Testis (tissue), 2 donors: ENCODE results near the gene SLC9C1.

Experiments
- POLR2A ChIP-seq: fragments of 450-650 bp; IDR thresholded peaks from one replicate; pipeline ENCODE4 v1.6.1; 2017; ENCODE audit warnings: antibody characterized with exemption, mild to moderate bottlenecking, moderate library complexity
- TF ChIP-seq, protein P1 (sequence below), 3 experiments: fragments of 450-650 bp in 2 of 3; fragments of 200-600 bp in 1 of 3; sonication (generic) in 1 of 3; IDR thresholded peaks; one replicate each; pipeline ENCODE4 v1.5.1; 2016 to 2019; ENCODE audit warnings: antibody characterized with exemption in 3 of 3, mild to moderate bottlenecking in 2 of 3, moderate library complexity in 1 of 3

DNA sequence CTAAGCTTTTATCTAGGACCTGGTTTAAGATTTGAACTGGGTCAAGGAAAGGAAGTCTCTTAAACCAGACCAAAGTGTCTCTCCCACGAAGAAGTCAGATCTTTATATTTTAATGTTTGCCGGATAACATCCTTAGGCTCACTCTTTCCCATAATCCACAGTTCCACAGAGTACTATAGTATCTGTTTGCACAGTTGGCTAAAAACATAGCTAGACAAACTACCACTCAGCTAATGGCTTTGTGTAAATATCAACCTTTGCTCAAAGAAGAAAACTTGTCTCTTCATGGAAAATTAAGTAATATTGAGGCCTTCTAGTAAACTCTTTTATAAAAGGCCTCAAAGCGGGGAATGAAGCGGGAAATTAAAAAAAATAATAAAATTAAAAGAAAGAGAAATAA is 13.5 kb upstream of the SLC9C1 start:
- TF ChIP-seq, protein P1, sequence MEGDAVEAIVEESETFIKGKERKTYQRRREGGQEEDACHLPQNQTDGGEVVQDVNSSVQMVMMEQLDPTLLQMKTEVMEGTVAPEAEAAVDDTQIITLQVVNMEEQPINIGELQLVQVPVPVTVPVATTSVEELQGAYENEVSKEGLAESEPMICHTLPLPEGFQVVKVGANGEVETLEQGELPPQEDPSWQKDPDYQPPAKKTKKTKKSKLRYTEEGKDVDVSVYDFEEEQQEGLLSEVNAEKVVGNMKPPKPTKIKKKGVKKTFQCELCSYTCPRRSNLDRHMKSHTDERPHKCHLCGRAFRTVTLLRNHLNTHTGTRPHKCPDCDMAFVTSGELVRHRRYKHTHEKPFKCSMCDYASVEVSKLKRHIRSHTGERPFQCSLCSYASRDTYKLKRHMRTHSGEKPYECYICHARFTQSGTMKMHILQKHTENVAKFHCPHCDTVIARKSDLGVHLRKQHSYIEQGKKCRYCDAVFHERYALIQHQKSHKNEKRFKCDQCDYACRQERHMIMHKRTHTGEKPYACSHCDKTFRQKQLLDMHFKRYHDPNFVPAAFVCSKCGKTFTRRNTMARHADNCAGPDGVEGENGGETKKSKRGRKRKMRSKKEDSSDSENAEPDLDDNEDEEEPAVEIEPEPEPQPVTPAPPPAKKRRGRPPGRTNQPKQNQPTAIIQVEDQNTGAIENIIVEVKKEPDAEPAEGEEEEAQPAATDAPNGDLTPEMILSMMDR (IDR thresholded peaks at IDR 0.05) = no peak
- no peak for TF ChIP-seq POLR2A
